ENCODE data around the gene KCTD1.

- TF ChIP-seq, protein P1, sequence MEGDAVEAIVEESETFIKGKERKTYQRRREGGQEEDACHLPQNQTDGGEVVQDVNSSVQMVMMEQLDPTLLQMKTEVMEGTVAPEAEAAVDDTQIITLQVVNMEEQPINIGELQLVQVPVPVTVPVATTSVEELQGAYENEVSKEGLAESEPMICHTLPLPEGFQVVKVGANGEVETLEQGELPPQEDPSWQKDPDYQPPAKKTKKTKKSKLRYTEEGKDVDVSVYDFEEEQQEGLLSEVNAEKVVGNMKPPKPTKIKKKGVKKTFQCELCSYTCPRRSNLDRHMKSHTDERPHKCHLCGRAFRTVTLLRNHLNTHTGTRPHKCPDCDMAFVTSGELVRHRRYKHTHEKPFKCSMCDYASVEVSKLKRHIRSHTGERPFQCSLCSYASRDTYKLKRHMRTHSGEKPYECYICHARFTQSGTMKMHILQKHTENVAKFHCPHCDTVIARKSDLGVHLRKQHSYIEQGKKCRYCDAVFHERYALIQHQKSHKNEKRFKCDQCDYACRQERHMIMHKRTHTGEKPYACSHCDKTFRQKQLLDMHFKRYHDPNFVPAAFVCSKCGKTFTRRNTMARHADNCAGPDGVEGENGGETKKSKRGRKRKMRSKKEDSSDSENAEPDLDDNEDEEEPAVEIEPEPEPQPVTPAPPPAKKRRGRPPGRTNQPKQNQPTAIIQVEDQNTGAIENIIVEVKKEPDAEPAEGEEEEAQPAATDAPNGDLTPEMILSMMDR (IDR thresholded peaks at IDR 0.05): no peak
- TF ChIP-seq ZFX (IDR thresholded peaks at IDR 0.05; ENCODE audit: borderline replicate concordance): no peak
Observed at GRCh38 chr18:26503382-26503781, 45.0 kb downstream of the KCTD1 start.
